NCI-H69 (cell line): ENCODE results near the gene CAMK1G.

Experiments
- DNase-seq: peaks from one replicate; lab custom pipeline; 2025; lab: John Stamatoyannopoulos, UW

Gene CAMK1G

GRCh38 chr1:209600541-209600940 lies 17.0 kb downstream of the CAMK1G start:
- no peak for DNase-seq

DNA sequence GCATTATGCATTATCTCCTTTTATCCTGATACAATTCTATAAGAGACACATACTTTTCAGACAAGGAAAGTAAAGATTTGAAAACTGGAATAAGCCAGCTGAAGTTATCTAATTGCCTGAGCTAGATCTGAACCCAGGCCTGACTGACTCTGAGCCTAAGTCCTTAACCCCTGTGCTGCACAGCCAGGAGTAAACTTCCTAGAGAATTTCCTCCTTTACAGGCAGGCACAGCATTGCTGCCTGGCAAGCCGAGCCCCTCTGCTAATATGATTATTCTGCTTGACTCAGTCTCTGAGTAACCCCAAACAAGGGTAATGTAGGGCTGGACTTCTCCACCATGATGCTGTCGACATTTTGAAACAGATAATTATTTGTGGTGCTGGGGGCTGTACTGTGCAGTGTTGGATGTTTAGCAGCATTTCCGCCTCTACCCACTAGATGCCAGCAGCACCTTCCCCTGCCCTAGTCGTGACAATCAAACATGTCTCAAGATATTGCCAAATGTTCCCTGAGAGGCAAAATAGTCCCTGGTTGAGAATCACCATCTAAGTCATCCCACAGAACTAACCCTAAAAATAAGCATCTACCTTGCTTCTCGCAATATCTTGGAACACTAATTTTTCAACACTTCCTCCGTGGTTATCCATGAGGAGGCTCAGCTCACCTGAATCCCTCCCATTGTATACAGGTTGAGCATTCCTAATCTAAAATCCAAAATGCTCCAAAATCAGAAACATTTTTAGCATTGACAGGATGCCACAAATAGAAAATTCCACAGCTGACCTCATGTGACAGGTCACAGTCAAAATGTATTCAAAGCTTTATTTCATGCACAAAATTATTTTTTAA lies 18.5 kb downstream of the CAMK1G start:
- DNase-seq: peak; percentile 40

DNA sequence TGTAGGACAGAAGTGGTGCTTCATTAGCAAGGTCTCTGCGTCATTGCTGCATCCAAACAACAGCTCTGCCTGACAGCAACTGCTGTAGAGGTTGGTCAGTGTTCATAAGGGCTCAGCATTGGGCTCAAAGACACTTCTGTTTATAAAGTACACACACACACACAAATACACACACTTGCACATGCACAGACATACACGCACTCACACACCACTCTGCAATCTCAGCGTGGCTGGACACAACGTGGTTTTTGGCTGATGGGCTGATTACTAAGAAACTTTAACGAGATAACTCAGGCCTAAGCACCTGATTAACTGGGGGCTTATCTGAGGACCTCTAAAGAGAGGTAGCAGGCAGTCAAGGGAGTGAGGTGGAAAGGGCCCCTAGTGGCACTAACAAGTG lies 20.4 kb downstream of the CAMK1G start:
- no peak for DNase-seq

GRCh38 chr1:209607102-209607794 lies 23.7 kb downstream of the CAMK1G start:
- no peak for DNase-seq

- no peak for DNase-seq
Observed at GRCh38 chr1:209607795-209608178, 24.3 kb downstream of the CAMK1G start.

GRCh38 chr1:209609041-209609790 lies 25.7 kb downstream of the CAMK1G start:
- no peak for DNase-seq

DNA sequence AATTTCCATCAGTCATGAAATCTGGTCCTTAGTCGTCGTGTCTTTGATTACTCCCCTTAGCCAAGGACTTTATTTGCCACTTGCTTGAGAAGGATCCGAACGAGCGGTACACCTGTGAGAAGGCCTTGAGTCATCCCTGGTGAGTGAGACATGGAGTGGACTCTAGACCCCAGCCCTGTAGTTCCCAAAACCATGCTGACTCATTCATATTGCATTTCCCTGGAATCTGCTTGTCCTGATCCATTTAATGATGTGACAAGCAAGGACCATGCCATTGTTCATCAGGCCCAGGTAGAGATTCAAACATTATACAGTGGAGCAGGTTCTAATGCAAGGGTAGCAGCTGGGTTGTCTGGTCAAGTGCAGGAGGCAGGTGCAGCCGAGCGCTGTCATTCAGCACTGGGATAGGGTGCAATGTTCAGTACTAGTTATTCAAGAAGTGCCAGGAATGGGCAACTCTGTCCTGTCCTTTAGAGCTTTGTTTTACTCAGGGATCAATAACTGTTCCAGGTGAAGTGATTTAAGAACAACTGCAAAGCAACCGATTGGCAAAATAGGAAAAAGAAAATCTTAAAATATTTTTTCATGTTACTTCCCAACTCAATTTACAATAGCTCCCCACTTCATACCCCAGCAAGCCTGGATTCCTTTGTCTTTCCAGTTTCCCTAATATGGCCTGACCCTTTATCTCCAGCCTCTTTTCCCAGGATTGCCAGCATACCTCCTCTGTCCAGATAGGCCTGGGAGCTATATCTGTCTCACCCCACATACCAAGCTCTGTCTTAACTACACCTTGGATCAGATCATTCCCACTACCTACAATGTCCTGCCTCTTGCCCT lies 26.5 kb downstream of the CAMK1G start:
- no peak for DNase-seq

DNA sequence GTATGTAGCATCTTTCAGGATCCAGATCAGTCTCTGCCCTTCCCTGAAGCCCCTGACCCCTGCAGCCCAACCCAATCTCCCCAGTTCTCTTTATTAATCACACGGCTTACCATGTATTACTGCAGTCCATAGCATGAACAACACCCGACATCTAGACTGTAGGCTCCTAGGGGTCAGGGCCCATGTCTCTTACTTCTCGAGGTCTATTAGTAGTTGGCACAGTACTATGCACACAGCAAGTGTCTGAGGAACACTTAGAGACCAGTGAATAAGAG lies 27.1 kb downstream of the CAMK1G start:
- no peak for DNase-seq

DNA sequence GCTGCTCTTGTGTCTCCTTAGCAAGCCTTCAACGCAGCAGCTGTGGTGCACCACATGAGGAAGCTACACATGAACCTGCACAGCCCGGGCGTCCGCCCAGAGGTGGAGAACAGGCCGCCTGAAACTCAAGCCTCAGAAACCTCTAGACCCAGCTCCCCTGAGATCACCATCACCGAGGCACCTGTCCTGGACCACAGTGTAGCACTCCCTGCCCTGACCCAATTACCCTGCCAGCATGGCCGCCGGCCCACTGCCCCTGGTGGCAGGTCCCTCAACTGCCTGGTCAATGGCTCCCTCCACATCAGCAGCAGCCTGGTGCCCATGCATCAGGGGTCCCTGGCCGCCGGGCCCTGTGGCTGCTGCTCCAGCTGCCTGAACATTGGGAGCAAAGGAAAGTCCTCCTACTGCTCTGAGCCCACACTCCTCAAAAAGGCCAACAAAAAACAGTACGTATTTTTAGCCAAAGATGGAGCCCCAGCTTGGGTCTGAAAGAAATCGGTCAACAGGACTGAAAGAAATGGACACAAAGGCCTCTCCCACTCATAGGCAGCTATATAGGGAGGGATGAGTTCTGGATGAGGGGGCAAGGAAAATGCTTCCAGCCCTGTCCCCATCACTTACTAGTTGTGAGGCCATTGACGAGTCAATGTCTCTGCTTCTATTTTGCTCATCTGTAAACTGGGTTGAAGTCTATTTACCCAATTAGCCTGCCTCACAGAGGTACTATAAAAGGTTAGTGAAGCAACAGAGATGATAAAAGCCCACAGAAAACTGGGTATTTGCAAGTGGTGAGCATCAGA lies 28.5 kb downstream of the CAMK1G start:
- no peak for DNase-seq

GRCh38 chr1:209612646-209613399 lies 29.3 kb downstream of the CAMK1G start:
- no peak for DNase-seq

- no peak for DNase-seq
Observed at GRCh38 chr1:209613400-209614150, 30.1 kb downstream of the CAMK1G start.

DNA sequence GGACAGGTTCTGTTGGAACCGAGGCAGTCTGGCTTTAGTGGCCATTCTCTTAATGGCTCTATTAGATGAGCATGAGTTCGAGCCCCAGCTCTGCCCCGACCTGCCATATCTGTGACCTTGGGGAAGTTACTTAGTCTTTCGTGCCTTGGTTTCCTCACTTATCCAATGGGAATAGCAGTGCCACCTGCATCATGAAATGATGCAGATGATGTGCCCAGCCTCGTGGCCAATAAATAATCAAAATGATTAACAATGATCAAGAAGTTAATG lies 30.6 kb downstream of the CAMK1G start:
- DNase-seq: no peak

DNA sequence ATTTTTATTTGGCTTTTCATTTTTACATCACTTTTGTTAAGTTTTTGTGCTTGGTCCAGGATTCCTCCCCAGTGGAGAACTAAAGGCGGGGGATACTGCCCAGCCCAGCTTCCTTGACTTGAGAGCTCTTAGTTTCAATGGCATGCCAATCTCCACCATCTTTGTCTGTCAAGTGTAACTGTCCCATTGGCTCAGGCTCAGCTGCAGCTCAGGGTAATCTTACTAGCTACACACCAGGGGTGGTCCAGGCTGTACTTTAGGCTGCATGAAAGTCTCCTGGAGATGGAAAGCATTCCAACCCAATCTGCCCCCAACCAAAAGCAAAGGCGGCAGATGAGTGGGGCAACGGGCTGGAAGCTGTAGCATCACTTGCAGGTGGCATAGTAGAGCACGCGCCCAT lies 31.4 kb downstream of the CAMK1G start:
- no peak for DNase-seq

DNA sequence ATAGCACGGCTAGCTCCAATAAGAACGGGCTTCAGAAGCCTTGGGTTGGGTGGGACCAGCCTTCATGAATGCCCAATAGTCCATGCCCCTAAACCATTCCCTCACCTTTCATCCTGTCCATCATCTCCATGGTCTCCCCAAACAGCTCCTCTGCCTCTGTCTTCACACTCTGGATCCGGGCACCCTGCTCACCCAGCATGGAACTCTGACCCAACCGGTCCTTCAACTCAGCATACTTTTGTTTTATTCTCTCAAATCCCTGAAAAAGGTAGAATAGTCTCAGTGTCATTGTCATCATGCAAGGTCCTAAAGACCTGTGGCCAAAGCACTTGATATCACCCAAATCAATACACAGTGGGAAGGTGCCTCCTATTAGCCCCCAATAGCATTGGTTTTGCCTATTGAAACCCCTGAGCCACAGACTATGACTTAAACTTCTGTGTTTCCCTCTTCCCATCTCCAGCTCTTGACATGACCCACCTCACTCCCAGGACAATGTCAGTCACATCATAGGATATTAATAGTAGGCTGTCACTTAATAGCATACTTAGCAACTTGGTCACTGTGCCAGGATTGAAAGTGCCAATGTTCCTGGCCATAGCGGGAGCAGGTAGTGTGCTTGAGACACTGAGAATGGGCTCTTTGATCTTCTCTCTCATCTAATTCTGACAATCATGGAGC lies 33.0 kb downstream of the CAMK1G start:
- no peak for DNase-seq

- DNase-seq: no peak
Observed at GRCh38 chr1:209617047-209617673, 33.6 kb downstream of the CAMK1G start.

DNA sequence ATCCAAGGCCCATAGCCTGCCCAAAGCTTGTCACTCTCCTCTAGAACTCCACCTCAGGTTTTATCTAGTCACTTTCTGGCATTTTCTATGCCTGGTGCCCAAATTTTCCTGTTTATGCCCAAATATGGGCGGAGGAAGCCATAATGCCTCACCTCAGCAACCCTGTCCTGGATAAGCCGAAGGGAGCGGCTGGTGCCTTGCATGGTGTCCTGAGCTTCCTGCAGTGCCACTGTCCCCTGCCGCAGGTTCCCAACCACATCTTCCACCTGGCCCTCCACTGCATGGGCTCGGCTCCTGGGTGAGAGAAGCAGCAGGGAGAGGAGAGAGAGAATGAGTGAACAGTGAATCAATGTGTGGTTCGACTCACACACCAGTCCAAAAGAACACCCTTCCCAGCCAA lies 34.2 kb downstream of the CAMK1G start:
- no peak for DNase-seq

- no peak for DNase-seq
Observed at GRCh38 chr1:209618291-209618690, 34.8 kb downstream of the CAMK1G start.

- DNase-seq: peak; percentile 68
Observed at GRCh38 chr1:209618756-209619420, 35.4 kb downstream of the CAMK1G start.
